GDM1 (cell line): Measurements from ENCODE around the gene GPER1.
"Not testable (repeated sequence)": the region's sequence is repeated elsewhere in the genome, so short reads cannot be mapped to it uniquely, and the experiment has no call there.

Experiments used
- DNase-seq: peaks from one replicate; lab custom pipeline; 2025; lab: John Stamatoyannopoulos, UW

Gene GPER1

DNA sequence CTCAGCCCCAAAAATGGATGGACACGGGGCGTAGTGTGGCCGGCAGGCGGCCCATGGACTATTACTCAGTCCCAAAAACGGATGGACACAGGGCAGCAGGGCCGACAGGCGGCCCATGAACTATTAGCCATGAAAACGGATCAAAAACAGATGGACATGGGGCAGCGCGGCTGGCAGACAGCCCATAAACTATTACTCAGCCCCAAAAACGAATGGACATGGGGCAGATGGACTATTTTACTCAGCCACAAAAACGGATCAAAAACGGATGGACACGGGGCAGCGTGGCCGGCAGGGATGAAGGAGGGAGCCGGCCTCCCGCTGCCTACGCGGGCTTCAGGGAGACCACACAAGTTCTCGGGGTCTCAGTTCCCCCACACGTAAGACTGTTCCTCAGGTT, 32.9 kb downstream of the GPER1 start:
- no peak for DNase-seq

DNA sequence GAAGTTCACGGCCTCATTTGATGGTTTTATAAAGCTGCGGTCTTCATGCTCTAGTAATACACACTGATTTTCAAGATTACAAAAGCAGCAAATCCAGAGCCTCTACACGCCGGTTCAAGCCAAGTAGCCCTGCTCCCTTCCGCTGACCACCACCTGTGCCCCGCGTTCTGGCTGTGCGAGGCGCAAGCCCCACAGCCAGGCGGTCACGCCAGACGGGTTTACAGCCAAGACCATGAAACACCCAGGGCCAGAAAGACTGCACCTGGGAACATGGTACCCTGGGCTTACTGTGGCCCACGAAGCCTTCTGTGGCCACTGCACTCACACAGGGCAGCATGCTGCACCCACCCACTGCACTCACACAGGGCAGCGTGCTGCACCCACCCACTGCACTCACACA, 33.6 kb downstream of the GPER1 start:
- no peak for DNase-seq

DNA sequence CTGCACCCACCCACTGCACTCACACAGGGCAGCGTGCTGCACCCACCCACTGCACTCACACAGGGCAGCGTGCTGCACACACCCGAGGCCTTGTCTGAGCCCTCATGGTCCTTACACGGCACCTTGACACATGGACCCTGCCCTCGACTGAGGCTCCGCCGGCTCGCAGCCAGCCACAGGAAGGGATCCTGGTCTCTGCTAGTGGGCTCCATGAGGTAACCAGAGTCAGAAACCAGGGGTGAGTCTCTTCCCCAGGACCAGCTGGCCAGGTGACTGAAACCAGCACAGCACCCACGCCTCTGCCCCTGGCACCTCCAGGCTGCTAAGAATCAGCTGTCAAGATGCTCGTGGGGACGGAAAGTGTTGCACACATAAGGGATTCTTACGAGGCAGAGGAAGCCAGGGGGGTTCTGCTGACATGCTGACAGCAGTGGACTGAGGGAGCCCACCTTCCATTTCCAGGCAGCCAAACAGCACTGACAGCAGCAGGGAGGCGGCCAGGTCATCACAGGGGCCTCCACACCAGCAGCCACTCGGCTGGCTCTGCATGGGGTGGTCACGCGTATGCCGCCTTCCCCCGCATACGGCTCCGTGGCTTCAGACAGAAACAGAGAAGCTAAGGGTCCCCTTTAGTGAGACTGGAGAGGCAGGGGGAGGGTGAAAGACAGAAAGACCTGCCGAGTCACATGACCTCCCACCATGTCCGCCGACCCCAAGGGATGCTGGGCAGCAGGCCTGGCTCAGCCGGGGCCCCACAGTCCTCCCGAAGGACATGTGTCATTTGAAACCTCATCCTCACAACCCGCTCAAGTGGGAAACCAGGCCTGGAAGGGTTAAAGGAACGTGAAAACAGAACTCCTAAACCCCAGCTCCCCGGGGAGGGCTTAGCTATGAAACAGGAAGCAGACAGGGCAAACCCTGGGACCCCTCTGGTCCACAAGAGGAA, 34.2 kb downstream of the GPER1 start:
- DNase-seq, result no peak

DNA sequence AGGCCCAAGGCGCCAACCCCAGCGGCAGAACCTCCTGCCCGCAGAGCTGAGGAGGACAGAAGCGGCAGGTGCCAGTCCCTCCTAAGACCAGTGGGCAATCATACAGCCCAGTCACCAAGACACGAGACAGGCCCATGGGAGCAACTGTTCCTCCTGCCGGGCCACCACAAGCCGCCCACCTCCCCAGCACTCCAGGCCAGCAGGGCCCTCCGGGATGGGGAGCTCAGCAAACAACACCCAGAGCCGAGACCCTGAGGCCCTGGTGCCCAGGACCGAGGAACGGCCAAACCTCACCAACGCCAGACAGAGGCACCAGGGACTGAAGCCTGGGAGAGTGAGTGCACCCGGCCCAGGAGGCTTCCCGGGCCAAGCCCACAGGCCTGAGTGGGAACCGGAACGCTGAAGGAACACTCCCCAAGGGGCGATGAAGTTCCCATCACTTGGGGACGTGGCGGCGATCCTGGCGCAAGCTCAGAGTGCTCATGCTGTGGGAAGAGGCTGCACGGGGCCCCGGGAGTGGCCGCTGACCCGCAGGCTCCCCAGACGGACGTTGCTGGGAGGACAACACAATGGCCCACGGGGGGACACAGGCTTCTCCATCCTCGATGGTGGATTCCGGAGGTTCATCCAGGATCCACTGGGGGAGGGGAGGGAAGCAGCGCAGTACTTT, 35.1 kb downstream of the GPER1 start:
- DNase-seq, result no peak

DNA sequence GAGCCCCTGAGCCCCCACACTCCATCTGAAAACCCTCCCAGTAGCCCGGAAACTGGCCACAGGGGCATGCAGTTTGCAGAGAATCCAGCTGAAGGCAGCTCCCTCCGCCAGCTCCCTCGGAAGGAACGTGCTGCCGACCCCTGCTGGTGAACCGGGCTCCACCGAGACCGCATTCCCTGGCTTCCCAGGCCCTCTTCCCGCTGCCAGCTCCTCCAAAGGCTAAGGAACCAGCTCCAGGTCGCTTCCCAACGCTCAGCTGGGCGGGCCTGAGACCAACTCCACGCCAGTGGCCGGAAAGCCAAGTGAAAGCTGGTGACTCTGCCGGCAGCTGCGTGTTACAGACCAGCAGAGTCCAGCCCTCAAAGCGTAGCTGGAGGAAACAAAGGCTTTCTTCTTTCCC, 35.8 kb downstream of the GPER1 start:
- DNase-seq, result no peak

DNA sequence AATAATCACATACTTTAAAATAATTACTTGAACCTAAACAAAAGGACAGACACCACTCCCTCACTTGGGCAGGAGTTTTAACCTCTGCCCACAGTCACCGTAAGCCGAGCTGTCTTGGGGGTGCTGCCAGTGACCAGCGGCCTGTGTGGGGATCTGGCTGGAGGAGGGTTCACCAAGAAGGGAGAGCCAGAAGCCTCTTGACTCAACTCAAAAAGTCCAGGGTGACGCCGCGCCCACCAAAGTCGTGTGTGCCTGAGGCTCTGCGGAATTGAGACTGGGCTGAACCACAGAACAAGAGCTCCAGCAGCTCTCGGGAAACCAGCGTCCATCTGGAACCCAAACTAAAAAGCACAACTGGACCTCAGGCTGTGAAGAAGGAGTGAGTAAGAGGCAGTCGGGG, 36.3 kb downstream of the GPER1 start:
- no peak for DNase-seq

DNA sequence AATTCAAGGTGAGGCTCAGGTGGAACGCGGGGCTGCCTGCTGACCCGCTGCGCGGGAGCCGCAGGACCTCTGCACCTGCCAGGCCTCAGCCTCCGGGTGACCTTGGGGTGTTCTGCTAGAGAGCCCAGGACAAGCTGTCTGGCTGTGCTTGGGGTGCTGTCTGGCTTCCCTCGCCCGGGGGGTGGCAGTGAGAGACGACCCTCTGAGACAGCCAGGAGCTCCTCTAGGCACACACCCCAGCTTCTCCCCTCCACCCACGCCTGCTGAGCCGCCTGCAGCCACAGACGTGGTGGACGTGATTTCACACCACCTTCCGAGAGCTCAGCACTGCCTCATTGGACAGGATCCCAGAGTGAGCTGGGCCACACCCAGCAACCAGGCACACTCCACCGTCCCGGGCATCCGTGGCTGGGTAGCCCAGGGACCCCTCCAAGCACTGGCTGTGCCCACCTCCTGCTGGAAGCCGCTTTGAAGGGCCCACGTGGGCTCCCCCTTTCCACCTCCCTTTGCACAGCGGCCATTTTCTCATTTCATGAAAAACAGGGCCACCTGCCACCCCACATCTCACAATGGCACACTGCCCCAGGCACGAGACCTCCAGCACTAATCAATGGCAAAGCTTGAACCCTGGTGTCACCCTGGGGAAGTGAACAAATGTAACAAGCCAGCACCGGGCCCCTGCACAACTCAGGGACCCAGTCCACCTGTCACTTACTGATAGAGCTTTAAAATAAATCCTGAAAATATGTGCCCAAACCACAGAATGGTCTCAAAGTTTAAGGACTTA, 37.1 kb downstream of the GPER1 start:
- no peak for DNase-seq

DNA sequence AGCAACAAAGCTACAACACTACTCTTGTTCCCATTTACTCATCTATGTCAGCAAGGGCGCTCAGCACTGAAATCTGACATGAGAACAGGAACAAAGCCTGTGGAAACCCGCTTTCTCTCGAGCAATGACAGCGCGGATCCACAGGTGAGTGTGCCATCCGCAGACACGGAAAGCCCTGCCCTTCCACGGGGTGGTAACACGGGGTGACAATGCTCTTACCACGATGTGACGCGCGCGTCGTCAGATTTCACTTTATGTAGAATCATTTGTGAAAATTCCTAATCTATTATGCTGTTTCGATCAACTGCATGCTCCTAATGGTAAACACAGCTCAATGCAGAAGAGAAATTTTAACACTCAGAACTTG, 37.7 kb downstream of the GPER1 start:
- DNase-seq, result no peak

DNA sequence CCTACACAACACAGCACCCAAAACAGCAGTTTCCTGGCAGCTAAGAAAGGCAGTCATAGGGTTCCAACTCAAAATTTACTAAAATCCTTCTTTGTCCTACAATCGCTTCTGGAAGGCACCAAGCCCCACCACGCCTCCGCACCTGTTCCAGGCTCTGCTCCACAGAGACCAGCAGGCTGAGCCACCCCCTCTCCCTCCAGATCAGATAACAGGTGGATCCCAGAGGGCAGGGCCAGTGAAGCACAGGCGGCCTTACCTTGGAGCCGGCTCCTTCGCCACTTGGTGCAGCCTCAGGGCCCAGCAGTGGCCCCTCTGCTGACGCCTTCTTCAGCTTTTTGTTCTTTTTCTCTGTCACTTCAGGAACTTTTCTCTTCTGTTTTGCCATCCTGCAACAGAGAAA, 39.1 kb downstream of the GPER1 start:
- DNase-seq, result no peak

DNA sequence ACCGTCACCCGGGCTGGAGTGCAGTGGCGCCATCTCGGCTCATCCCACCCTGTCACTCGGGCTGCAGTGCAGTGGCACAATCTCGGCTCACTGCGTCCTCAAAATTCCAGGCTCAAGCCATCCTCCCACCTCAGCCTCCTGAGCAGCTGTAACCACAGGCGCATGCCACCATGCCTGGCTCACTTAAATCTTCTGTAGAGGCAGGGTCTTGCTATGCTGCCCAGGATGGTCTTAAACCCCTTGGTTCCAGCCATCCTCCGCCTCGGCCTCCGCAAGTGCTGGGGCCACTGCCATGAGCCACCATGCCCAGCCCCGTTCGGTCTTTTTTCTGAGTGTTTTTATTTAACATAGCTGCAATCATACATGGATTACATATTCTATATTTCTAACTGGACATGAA, 41.5 kb downstream of the GPER1 start:
- no peak for DNase-seq

DNA sequence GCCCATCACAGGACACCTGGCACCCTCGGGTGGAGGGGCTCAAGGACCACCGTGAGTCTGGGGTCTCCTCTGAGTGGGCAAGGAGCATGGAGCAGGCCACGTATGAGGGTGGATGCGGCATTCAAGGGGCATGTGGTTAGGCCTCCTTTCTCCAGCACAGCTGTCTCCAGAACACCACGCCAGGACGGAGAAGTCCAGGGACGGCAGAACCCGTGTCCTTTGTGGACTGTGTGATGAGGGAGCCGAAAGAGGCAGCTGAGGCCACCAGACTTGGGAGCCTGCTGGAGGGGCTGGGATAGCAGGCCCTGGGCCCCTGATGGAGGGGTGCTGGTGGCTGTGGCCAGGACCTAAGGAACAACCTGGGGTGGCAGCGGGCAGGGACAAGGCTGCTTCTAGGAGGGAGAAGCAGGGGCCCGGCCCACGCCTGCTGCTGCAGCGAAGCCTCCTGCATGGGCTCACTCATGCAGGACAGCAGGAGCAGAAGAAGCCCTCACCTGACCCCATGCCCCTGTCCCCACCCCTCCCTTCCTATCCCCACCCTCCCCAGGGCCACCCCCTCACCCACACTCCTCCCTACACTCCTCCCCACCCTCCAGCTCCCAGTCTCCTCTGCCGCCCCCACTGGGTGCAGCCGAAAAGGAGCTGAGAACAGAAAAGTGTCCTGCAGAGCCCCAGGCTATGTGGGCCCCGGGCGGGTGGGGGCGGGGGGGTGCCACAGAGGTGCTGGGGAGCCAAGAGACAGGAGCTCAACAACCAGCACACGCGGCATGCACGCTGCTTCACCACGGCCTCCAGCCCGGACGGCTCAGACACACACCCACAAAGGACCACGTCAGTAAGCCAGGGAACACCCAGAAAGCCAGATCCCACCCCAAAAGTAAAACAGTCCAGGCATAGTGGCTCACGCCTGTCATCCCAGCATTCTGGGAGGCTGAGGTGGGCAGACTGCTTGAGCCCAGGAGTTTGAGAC, 42.4 kb downstream of the GPER1 start:
- DNase-seq, result no peak

DNA sequence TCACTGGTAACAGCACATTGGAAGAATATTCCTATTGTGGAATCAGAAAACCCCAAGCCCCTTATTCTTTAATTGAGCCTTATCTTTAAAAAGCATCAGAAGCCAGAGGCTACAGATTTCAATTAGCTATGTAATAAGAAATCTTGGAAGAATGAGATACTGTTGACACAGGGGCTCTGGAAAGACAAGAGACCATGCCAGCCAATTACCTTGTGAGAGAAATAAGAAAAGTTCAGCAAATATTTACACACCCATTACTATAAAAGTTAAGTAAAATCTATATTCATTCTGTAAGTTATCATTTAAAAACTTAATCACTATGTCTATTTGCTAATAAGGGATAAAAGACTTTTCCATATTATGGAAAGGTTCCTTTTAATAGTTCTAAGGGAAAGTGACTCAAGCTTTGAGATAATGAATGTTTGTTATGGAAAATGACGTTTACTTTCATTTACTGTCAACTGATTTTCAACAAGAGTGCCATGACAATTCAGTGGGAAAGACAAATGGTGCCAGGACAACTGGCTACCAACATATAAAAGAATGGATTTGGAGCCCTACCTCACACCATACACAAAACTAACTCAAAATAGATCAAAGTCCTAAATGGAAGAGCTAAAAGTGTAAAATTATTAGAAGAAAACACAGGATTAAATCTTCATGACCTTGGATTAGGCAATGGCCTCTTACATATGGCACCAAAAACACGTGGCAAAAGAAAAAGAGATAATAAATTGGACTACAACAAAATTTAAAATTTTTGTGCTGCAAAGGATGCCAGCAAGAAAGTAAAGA, 43.8 kb downstream of the GPER1 start:
- DNase-seq, result no peak

DNA sequence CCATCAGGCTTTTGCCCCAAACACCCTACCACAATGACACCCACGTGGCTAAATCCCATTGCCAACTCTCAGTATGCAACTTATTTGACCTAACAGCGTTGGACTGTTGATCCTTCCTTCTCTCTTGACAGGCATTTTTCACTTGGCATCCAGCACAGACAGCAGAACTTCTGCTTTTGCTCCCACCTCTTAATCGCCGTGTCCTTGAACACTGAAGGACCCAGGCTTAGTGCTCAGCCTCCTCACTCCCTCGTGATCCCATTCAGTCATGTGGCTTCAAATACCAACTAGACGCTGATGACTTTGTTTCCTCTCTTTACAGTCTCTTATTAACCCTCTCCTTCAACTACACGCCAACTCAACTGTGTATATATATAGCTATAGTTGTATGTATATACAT, 47.0 kb downstream of the GPER1 start:
- DNase-seq, result no peak

DNA sequence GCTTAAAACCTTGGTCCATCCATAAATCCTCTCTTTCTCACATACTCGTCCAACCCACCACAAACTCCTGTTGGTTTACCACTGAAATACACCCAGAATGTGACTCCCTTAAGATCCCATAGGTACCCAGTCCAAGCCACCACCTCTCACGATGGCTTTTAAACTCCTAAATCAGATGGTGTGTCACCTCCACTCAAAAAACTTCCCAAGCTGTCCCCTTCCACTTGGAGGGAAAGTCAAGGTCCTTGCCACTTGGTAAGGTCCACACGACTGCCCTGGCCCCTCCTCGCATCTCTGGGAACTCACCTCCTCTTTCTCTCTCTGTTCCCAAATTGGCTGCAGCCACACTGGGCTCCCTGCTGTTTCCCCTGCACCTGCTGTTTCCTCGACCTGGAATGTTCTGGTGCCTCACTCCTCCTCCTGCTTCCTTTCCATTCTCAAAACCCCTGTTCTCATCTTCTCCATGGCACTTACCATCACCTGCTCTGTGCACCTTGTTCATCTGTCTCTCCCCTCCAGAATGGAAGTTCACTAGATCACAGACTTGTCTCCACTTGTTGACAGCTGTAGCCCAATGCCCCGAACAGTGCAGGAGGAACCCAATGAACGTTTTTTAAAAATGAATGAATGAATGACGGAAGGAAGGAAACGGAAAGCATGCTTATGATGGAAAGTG, 49.1 kb downstream of the GPER1 start:
- DNase-seq, result no peak

DNA sequence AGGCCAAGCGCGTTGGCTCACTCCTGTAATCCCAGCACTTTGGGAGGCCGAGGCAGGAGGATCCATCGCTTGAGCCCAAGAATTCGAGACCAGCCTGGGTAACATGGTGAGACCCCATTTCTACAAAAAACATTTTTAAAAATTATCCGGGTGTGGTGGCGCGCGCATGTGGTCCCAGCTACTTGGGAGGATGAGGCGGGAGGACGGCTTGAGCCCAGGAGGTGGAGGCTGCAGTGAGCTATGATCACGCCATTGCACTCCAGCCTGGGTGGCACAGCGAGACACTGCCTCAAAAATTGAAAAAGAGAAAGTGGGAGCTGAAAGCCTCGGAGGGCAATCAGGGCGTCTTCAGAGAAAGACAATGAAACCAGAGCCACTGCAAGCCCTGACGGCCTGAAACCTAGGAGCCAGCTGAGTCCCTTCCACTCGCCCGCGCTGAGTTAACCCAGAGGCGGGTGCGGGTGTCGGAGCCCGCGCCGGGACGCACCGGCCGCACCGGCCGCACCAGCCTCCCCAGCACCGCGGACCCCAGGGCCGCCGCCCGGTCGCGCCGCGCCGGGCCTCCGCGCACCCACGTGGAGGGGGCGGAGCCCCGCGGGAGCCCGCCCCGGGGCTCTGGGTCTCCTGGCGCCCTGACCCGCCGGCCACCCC, 49.7 kb downstream of the GPER1 start:
- no peak for DNase-seq

DNA sequence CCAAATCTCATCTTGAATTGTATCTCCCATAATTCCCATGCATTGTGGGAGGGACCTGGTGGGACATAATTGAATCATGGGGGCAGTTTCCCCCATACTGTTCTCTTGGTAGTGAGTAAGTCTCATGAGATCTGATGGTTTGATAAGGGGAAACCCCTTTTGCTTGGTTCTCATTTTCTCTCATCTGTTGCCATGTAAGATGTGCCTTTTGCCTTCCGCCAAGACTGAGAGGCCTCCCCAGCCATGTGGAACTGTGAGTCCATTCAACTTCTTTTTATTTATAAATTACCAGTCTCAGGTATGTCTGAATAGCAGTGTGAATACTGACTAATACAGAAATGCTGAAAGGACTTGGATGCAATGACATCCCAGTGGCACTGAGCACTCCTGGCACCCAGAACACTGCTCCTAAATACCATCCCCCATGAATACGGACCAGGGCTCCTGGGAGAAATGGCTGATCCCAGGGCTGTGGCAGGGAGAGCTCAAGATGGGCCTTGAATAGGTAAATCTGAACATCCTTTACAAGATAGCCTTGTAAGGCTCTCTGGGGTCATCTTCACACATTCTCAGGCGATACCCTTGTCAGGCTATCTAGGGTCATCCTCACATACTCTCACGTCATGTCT, 52.7 kb downstream of the GPER1 start:
- DNase-seq, result no peak

DNA sequence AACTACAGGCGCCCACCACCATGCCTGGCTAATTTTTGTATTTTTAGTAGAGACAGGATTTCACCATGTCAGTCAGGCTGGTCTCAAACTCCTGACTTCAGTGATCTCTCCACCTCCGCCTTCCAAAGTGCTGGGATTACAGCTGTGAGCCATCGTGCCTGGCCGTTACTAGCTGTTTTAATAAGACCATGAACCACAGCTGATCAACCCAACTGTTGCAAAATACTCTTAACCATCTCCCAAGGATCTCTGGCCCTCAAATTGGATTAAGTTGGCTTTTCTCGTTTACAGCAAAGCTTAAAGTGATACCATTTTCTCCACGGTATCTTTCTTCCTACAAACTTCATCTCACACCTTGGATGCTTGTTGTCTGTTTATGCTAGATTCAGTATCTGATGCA, 53.7 kb downstream of the GPER1 start:
- no peak for DNase-seq

DNA sequence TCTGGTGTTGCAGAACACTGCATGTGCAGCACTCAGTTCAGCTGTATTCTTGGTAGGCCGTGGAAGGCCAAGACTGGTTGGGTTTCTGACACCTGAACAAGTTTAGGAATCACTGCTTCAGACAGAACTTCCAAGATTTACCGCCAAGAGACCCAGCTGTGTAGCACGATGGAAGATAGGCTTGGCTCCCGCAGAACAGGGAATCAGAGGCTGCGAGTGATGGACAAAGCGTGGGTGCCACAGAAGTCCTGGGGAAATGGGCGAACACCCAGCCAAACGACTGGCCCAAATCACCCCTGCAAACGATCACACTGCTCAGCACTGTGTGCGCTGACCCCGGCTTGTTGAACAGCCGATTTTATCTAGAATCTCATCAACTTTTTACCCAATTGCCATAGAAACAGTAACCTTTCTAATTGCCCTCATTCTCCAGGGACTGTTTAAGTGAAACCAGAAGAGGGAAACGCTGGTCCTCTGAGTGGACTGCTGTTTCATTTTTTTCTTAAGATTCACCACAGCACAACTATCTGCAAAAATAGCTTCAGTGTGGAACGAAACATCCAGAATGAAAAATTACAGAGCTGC, 54.2 kb downstream of the GPER1 start:
- DNase-seq, result no peak

DNA sequence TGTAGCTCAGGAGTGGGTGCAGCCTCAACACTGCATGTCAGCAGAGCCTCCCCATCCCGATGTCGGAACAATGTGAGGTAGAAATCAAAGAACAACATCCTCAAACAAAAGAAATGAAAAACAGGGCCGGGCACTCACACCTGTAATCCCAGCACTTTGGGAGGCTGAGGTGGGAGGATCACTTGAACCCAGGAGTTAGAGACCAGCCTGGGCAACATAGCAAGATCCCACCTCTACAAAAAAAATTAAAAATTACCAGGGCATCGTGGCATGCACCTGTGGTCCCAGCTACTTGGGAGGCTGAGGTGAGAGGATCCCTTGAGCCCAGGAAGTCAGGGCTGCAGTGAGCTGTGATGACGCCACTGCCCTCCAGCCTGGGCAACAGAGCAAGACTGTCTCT, 55.1 kb downstream of the GPER1 start:
- not testable (repeated sequence) for DNase-seq
